Gastrocnemius medialis (tissue), 4 donors: ENCODE data around the gene ARL3. TPM values are rescaled to one million over a fixed set of nuclear protein-coding genes. Genes with fewer than 3 reads are reported as not detected.
"Not testable (repeated sequence)": the region's sequence is repeated elsewhere in the genome, so short reads cannot be mapped to it uniquely, and the experiment has no call there.

ENCODE experiments used
- ATAC-seq, 2 donors: fragments of 150-250 bp; one replicate each; pipeline ENCODE4 v1.9.1; 2016
- DNase-seq, 2 donors: peaks; one replicate each; pipeline ENCODE4 v3.0.0-alpha.2; 2019
- H3K27ac ChIP-seq, 4 donors: fragments of 200-600 bp; sonication (generic); 1 replicate in 1 of 4; 2 replicates in 3 of 4; pipeline ENCODE4 v1.5.1; 2016 to 2018; ENCODE audit warnings: mild to moderate bottlenecking in 2 of 4, moderate library complexity in 1 of 4
- H3K27me3 ChIP-seq, 3 donors: fragments of 200-600 bp; sonication (generic) in 2 of 3; 1 replicate in 1 of 3; 2 replicates in 2 of 3; pipeline versions ENCODE4 v1.5.1 to v1.6.0; 2016 to 2019; ENCODE audit warnings: mild to moderate bottlenecking in 1 of 3, moderate library complexity in 1 of 3
- H3K36me3 ChIP-seq, 2 donors: fragments of 200-600 bp; sonication (generic) in 1 of 2; one replicate each; pipeline ENCODE4 v1.5.1; 2017 to 2018
- H3K4me1 ChIP-seq, 2 donors: fragments of 200-600 bp; sonication (generic) in 1 of 2; one replicate each; pipeline ENCODE4 v1.5.1; 2016 to 2017; ENCODE audit warnings: mild to moderate bottlenecking in 2 of 2
- H3K4me3 ChIP-seq, 4 donors: fragments of 200-600 bp; sonication (generic) in 3 of 4; 1 replicate in 1 of 4; 2 replicates in 3 of 4; pipeline ENCODE4 v1.5.1; 2016 to 2019; ENCODE audit warnings: mild to moderate bottlenecking in 2 of 4
- H3K9me3 ChIP-seq, 3 donors: fragments of 200-600 bp; sonication (generic) in 2 of 3; 1 replicate in 1 of 3; 2 replicates in 2 of 3; pipeline ENCODE4 v1.5.1; 2016 to 2019
- POLR2A ChIP-seq, 2 donors: fragments of 450-650 bp; IDR thresholded peaks; one replicate each; pipeline ENCODE4 v1.6.1; 2017; ENCODE audit warnings: antibody characterized with exemption in 2 of 2, mild to moderate bottlenecking in 2 of 2, moderate library complexity in 2 of 2
- in situ Hi-C, 4 donors: fragments of 200-750 bp; cut with MboI; loops; one replicate each; pipeline versions ENCODE4 v1.15.0 to v1.8.0; 2017; ENCODE audit warnings: low sequenced_read_pairs in 4 of 4
- intact Hi-C: fragments of 100-400 bp; cut with DNase I; formaldehyde crosslinking; loops from one replicate; pipeline ENCODE4 v1.15.1; 2023; ENCODE audit warnings: low total_unique reads
- total RNA-seq, 4 donors: library from RNA; depleted of rRNA; stranded (reverse); fragments of >200 nt; gene quantifications; one replicate each; pipeline versions ENCODE4 v1.1.0 to v1.2.3, GENCODE V29; 2016
- TF ChIP-seq, protein P1 (sequence below), 5 experiments: fragments of 450-650 bp in 3 of 5; fragments of 200-600 bp in 2 of 5; sonication (generic) in 2 of 5; IDR thresholded peaks in 4 of 5; conservative IDR thresholded peaks in 1 of 5; 1 replicate in 4 of 5; 2 replicates in 1 of 5; pipeline ENCODE4 v1.5.1; 2016 to 2019; ENCODE audit warnings: antibody characterized with exemption in 5 of 5, mild to moderate bottlenecking in 3 of 5, moderate library complexity in 3 of 5

The ARL3 gene
- total RNA-seq, 4 donors from 2014 or later = 1.0 to 2.4 (median 1.5) TPM

DNA sequence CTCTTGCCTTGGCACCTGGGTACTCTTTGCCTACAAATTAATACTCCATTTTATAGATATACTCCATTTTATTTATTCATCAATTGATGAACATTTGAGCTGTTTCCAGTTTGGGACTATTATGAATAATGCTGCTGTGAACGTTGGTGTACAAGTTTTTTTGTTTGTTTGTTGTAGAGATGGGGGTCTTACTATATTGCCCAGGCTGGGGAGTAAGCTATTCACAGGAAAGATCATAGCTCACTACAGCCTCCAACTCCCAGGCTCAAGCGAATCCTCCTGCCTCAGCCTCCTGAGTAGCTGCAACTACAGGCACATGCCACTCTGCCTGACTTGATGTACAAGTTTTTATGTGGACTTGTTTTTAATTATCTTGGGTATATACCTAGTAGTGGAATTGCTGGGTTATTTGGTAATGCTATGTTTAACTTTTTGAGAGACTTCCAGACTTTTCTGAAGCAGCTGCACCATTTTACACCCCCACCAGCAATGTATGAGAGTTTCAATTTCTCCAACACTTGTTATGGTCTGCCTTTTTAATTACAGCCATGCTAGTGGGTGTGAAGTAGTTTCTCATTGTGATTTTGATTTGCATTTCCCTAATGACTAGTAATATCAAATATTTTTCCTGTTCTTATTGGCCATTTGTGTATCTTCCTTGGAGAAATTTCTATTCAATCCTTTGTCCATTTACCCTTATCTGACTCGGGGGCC, 45.5 kb upstream of the ARL3 start:
- Histone ChIP-seq H3K9me3 (no peaks in the 10 kb centered on the region), H3K27ac (peak overlapping the region in 3 of 4 donors; percentile 39 to 77 (median 64)), H3K27me3 (no peaks in the 10 kb centered on the region), H3K4me1 (peaks cover 11 to 12% of the 10 kb centered on the region in 2 donors), H3K4me3 (no peak overlapping the region), H3K36me3 (no peaks in the 10 kb centered on the region)
- in situ Hi-C loops = no loop called here
- ATAC-seq = no peak
- intact Hi-C loops = no loop called here
- no peak for DNase-seq
- TF ChIP-seq, protein P1, sequence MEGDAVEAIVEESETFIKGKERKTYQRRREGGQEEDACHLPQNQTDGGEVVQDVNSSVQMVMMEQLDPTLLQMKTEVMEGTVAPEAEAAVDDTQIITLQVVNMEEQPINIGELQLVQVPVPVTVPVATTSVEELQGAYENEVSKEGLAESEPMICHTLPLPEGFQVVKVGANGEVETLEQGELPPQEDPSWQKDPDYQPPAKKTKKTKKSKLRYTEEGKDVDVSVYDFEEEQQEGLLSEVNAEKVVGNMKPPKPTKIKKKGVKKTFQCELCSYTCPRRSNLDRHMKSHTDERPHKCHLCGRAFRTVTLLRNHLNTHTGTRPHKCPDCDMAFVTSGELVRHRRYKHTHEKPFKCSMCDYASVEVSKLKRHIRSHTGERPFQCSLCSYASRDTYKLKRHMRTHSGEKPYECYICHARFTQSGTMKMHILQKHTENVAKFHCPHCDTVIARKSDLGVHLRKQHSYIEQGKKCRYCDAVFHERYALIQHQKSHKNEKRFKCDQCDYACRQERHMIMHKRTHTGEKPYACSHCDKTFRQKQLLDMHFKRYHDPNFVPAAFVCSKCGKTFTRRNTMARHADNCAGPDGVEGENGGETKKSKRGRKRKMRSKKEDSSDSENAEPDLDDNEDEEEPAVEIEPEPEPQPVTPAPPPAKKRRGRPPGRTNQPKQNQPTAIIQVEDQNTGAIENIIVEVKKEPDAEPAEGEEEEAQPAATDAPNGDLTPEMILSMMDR (IDR thresholded peaks at IDR 0.05 in 4 of 5, conservative IDR thresholded peaks at IDR 0.05 in 1 of 5) = no peak
- TF ChIP-seq POLR2A (IDR thresholded peaks at IDR 0.05) = no peak

DNA sequence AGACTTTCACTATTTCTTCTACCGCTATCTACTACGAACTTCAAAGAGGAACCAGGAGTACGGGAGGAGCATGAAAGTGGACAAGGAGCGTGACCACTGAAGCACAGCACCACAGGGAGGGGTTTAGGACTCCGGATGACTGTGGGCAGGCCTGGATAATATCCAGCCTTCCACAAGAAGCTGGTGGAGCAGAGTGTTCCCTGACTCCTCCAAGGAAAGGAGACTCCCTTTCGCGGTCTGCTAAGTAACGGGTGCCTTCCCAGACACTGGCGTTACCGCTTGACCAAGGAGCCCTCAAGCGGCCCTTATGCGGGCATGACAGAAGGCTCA, 44.7 kb upstream of the ARL3 start:
- intact Hi-C loops = not testable (repeated sequence)
- peak overlapping the region; percentile 48 to 77 (median 56) for H3K27ac ChIP-seq

DNA sequence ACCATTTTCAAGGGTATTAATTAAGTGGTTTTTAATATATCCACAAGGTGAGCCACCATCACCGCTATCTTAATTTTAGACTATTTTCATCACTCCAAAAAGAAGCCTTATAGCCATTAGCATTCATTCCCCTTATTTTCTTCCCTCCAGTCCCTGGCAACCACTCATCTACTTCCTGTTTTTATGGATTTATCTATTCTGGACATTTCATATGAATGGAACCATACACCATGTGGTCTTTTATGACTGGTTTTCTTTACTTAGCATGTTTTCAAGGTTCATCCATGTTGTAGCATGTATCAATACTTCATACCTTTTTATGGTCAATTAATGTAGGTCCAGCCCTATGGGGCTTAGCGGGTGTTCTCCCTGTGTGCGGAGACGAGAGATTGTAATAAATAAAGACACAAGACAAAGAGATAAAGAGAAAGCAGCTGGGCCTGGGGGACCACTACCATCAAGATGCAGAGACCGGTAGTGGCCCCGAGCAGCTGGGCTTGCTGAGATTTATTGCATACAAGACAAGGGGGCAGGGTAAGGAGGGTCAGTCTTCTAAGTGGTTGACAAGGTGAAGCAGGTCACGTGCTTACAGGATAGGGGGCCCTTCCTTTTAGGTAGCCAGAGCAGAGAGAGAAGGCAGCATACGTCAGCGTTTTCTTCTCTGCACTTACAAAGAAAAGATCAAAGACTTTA, 44.2 kb upstream of the ARL3 start:
- Histone ChIP-seq H3K9me3 (no peaks in the 10 kb centered on the region), H3K4me1 (peaks cover 14 to 16% of the 10 kb centered on the region in 2 donors), H3K36me3 (no peaks in the 10 kb centered on the region), H3K4me3 (no peak overlapping the region), H3K27ac (peak overlapping the region; percentile 48 to 77 (median 56)), H3K27me3 (no peaks in the 10 kb centered on the region)
- ATAC-seq = no peak
- no peak for DNase-seq
- intact Hi-C loops (no loop called here), in situ Hi-C loops (no loop called here)
- TF ChIP-seq, protein P1 (IDR thresholded peaks at IDR 0.05 in 4 of 5, conservative IDR thresholded peaks at IDR 0.05 in 1 of 5) = no peak
- no peak for TF ChIP-seq POLR2A (IDR thresholded peaks at IDR 0.05)

More for the DNA sequence above, 44.7 kb upstream of the ARL3 start:
- H3K9me3 ChIP-seq, H3K27me3 ChIP-seq, in situ Hi-C loops, H3K36me3 ChIP-seq, H3K4me3 ChIP-seq, ATAC-seq: not testable (repeated sequence)
- H3K4me1 ChIP-seq = peaks cover 11 to 12% of the 10 kb centered on the region in 2 donors
- DNase-seq = peak in 1 of 2 donors; percentile 72

GRCh38 chr10:102757323-102757722, 43.1 kb upstream of the ARL3 start:
- in situ Hi-C loops (no loop called here), intact Hi-C loops (no loop called here)
- H3K36me3 ChIP-seq = no peaks in the 10 kb centered on the region
- no peaks in the 10 kb centered on the region for H3K9me3 ChIP-seq
- no peak overlapping the region for H3K4me3 ChIP-seq
- DNase-seq = no peak
- TF ChIP-seq, protein P1 (IDR thresholded peaks at IDR 0.05 in 4 of 5, conservative IDR thresholded peaks at IDR 0.05 in 1 of 5) = no peak
- no peak for TF ChIP-seq POLR2A (IDR thresholded peaks at IDR 0.05)
- no peaks in the 10 kb centered on the region for H3K27me3 ChIP-seq
- peak overlapping the region in 1 of 4 donors; percentile 13 for H3K27ac ChIP-seq
- no peak for ATAC-seq
- peaks cover 20 to 27% of the 10 kb centered on the region in 2 donors for H3K4me1 ChIP-seq

DNA sequence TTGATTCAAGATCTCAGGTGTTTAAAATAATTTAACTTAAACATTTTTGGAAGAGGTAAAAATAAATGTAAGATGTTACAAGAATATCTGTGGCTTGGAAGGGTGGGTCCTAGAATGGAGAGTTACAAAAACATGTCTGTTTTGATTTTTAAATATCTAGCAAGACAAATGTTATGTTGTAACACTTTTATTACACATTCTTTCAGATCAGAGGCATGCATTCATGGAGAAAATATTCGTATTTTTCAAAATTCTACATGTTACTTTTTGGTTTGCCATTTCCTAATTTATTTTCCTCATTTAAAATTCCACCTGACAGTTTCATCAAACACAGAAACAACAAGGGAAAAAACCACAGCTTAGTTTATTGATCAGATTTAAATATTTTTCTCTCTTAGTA, 39.5 kb upstream of the ARL3 start:
- H3K36me3 ChIP-seq = no peaks in the 10 kb centered on the region
- ATAC-seq (no peak), DNase-seq (no peak)
- no peaks in the 10 kb centered on the region for H3K27me3 ChIP-seq
- intact Hi-C loops (loop anchor here (2.0 kb wide), 1 partner anchor 17 kb away; no protein-coding TSS in a partner anchor), in situ Hi-C loops (no loop called here)
- H3K4me1 ChIP-seq = peaks cover 29 to 36% of the 10 kb centered on the region in 2 donors
- H3K9me3 ChIP-seq = no peaks in the 10 kb centered on the region
- TF ChIP-seq POLR2A (IDR thresholded peaks at IDR 0.05) = no peak
- TF ChIP-seq, protein P1 (IDR thresholded peaks at IDR 0.05 in 4 of 5, conservative IDR thresholded peaks at IDR 0.05 in 1 of 5) = no peak
- H3K4me3 ChIP-seq = no peak overlapping the region
- H3K27ac ChIP-seq = peak overlapping the region; percentile 74 to 81 (median 78)
